H9 (cell line): ENCODE data around the gene CACNA1I. TPM values are rescaled to one million over a fixed set of nuclear protein-coding genes. Genes with fewer than 3 reads are reported as not detected.

Experiments used
- DNase-seq: peaks from one replicate; pipeline ENCODE4 v3.0.0-alpha.2; 2017
- H2AFZ ChIP-seq: one replicate; pipeline ENCODE4 v1.6.1; 2013; ENCODE audit warnings: mild to moderate bottlenecking, low read length, control low read depth, moderate library complexity
- H2AK5ac ChIP-seq: 2 replicates; pipeline ENCODE4 v1.6.1; 2013; ENCODE audit warnings: low read length, control low read depth, mixed read lengths; ENCODE audit not compliant: insufficient read length
- H2BK120ac ChIP-seq: one replicate; pipeline ENCODE4 v1.6.1; 2013; ENCODE audit warnings: low read depth, mild to moderate bottlenecking, low read length, control low read depth, inconsistent platforms; ENCODE audit not compliant: poor library complexity, severe bottlenecking
- H2BK12ac ChIP-seq: 2 replicates; pipeline ENCODE4 v1.6.1; 2013; ENCODE audit warnings: low read length, control low read depth, mixed read lengths, low read depth; ENCODE audit not compliant: insufficient read length
- H2BK15ac ChIP-seq: 2 replicates; pipeline ENCODE4 v1.6.1; 2013; ENCODE audit warnings: low read depth, low read length, control low read depth
- H2BK20ac ChIP-seq: one replicate; pipeline ENCODE4 v1.6.1; 2013; ENCODE audit warnings: low read depth, mild to moderate bottlenecking, low read length, control low read depth, inconsistent platforms; ENCODE audit not compliant: poor library complexity, severe bottlenecking
- H2BK5ac ChIP-seq: 2 replicates; pipeline ENCODE4 v1.6.1; 2013; ENCODE audit warnings: low read length, control low read depth, mixed read lengths; ENCODE audit not compliant: insufficient read length
- H3K14ac ChIP-seq: 2 replicates; pipeline ENCODE4 v1.6.1; 2013; ENCODE audit warnings: low read length, control low read depth; ENCODE audit not compliant: insufficient read depth
- H3K18ac ChIP-seq: 2 replicates; pipeline ENCODE4 v1.6.1; 2013; ENCODE audit warnings: low read depth, mild to moderate bottlenecking, mixed read lengths, low read length, control low read depth; ENCODE audit not compliant: insufficient read length
- H3K23ac ChIP-seq: 2 replicates; pipeline ENCODE4 v1.6.1; 2013; ENCODE audit warnings: low read length, control low read depth, mixed read lengths, low read depth; ENCODE audit not compliant: insufficient read length
- H3K23me2 ChIP-seq: 2 replicates; pipeline ENCODE4 v1.6.1; 2013; ENCODE audit warnings: low read depth, mild to moderate bottlenecking, mixed read lengths, low read length, control low read depth; ENCODE audit not compliant: insufficient read length, poor library complexity, severe bottlenecking
- H3K27ac ChIP-seq: 2 replicates; pipeline ENCODE4 v1.5.1; 2013; ENCODE audit warnings: low read length, control low read depth, mixed read lengths, low read depth; ENCODE audit not compliant: insufficient read length
- H3K27me3 ChIP-seq: 2 replicates; pipeline ENCODE4 v1.6.1; 2013; ENCODE audit warnings: low read length, control low read depth, inconsistent platforms; ENCODE audit not compliant: insufficient read depth
- H3K4ac ChIP-seq: 2 replicates; pipeline ENCODE4 v1.6.1; 2013; ENCODE audit warnings: low read depth, mild to moderate bottlenecking, control low read depth, inconsistent platforms, low read length, moderate library complexity
- H3K4me1 ChIP-seq: 2 replicates; pipeline ENCODE4 v1.6.1; 2013; ENCODE audit warnings: low read length, control low read depth, inconsistent platforms; ENCODE audit not compliant: insufficient read depth
- H3K4me2 ChIP-seq: 2 replicates; pipeline ENCODE4 v1.6.1; 2013; ENCODE audit warnings: low read length, control low read depth, mixed read lengths; ENCODE audit not compliant: insufficient read length, insufficient read depth
- H3K56ac ChIP-seq: 2 replicates; pipeline ENCODE4 v1.6.1; 2013; ENCODE audit warnings: low read depth, mild to moderate bottlenecking, mixed read lengths, low read length, control low read depth; ENCODE audit not compliant: insufficient read length
- H3K79me1 ChIP-seq: 2 replicates; pipeline ENCODE4 v1.6.1; 2013; ENCODE audit warnings: low read depth, mild to moderate bottlenecking, moderate library complexity, low read length, control low read depth, inconsistent platforms; ENCODE audit not compliant: insufficient read depth, poor library complexity, severe bottlenecking
- H3K79me2 ChIP-seq: 2 replicates; pipeline ENCODE4 v1.6.1; 2013; ENCODE audit warnings: low read length, control low read depth, inconsistent platforms; ENCODE audit not compliant: insufficient read depth
- H3K9ac ChIP-seq: 2 replicates; pipeline ENCODE4 v1.6.1; 2013; ENCODE audit warnings: low read length, control low read depth, mixed read lengths; ENCODE audit not compliant: insufficient read length; ENCODE audit errors: extremely low read depth
- H3K9me3 ChIP-seq: one replicate; pipeline ENCODE4 v1.6.1; 2013; ENCODE audit warnings: low read depth, low read length, inconsistent platforms; ENCODE audit not compliant: control insufficient read depth
- H3T11ph ChIP-seq: one replicate; pipeline ENCODE4 v1.6.1; 2013; ENCODE audit warnings: mild to moderate bottlenecking, low read length, control low read depth, inconsistent platforms
- H4K20me1 ChIP-seq: one replicate; pipeline ENCODE4 v1.6.1; 2013; ENCODE audit not compliant: control insufficient read depth, insufficient read length, insufficient read depth
- H4K5ac ChIP-seq: 2 replicates; pipeline ENCODE4 v1.6.1; 2013; ENCODE audit warnings: low read depth, mild to moderate bottlenecking, mixed read lengths, low read length, control low read depth; ENCODE audit not compliant: insufficient read length
- H4K8ac ChIP-seq: replicated peaks from 2 replicates; pipeline ENCODE4 v1.6.1; 2013; ENCODE audit warnings: low read length, control low read depth, mixed read lengths, low read depth; ENCODE audit not compliant: insufficient read length
- H4K91ac ChIP-seq: 2 replicates; pipeline ENCODE4 v1.6.1; 2013; ENCODE audit warnings: low read depth, mild to moderate bottlenecking, moderate library complexity, mixed read lengths, low read length, control low read depth; ENCODE audit not compliant: insufficient read length
- H3K27ac Mint-ChIP-seq, 3 experiments: 2 replicates in 2 of 3; 3 replicates in 1 of 3; pipeline ENCODE4 v1.8.0; 2020 to 2021; ENCODE audit warnings: mixed read lengths in 3 of 3, mild to moderate bottlenecking in 1 of 3, moderate library complexity in 1 of 3
- H3K27me3 Mint-ChIP-seq: 2 replicates; pipeline ENCODE4 v1.8.0; 2021; ENCODE audit warnings: low read depth, mild to moderate bottlenecking, moderate library complexity, mixed read lengths
- H3K36me3 Mint-ChIP-seq, 3 experiments: 2 replicates in 2 of 3; 3 replicates in 1 of 3; pipeline ENCODE4 v1.8.0; 2020 to 2021; ENCODE audit warnings: low read depth in 3 of 3, mixed read lengths in 3 of 3; ENCODE audit not compliant: insufficient read depth in 1 of 3
- H3K4me1 Mint-ChIP-seq, 2 experiments: 2 replicates each; pipeline ENCODE4 v1.8.0; 2020; ENCODE audit warnings: mixed read lengths in 2 of 2
- H3K4me3 Mint-ChIP-seq, 2 experiments: 2 replicates in 1 of 2; 3 replicates in 1 of 2; pipeline ENCODE4 v1.8.0; 2020 to 2021; ENCODE audit warnings: mild to moderate bottlenecking in 2 of 2, mixed read lengths in 2 of 2, moderate library complexity in 1 of 2
- H3K9me3 Mint-ChIP-seq, 2 experiments: 2 replicates in 1 of 2; 3 replicates in 1 of 2; pipeline ENCODE4 v1.8.0; 2020; ENCODE audit warnings: mild to moderate bottlenecking in 2 of 2, mixed read lengths in 2 of 2, moderate library complexity in 1 of 2
- CTCF ChIP-seq: fragments of 200-600 bp; sonication (generic); conservative IDR thresholded peaks from 3 replicates; pipeline ENCODE4 v1.8.0; 2021; ENCODE audit warnings: antibody characterized with exemption, mild to moderate bottlenecking
- WGBS: extraction: QIAGEN DNeasy Blood & Tissue Kit; methylation state at CpG from one replicate; pipeline ENCODE4 v1.1.7; 2013; ENCODE audit warnings: missing lambda C conversion rate, low lambda C conversion rate, mixed read lengths; ENCODE audit not compliant: insufficient read length; ENCODE audit errors: extremely low coverage; 5-methylcytosine and 5-hydroxymethylcytosine counted together
- total RNA-seq: library from RNA; stranded (reverse); gene quantifications from 2 replicates; pipeline ENCODE4 v1.2.1, GENCODE V29; 2021

Gene CACNA1I
- total RNA-seq, 1 experiment from 2014 or later = 0.50 TPM

DNA sequence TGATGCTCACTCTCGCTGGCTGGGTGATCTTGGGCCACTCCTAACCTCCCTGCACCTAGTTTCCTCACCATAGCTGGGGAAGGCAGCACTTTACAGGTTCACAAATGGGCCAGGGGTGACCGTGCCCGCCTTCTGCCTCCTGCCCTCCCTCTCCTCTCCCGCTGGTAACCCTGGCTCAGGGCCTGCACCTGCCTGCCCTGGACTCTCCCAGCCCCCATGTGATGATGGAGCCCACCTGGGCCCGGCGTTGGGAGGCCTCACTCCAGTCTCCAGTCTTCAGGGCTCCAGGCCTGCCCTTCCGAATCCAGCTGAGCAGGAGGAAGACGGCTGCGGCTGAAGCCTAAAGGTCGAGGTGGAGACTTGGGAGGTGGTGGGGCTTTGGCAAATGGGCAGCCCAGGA lies 152.9 kb downstream of the CACNA1I start:
- Histone ChIP-seq H3K23ac (no peak overlapping the region), H3K56ac (no peak overlapping the region), H4K91ac (no peak overlapping the region), H3K27me3 (no peaks in the 10 kb centered on the region), H3K9ac (no peak overlapping the region), H3K14ac (no peak overlapping the region), H3K79me2 (no peaks in the 10 kb centered on the region), H4K5ac (no peak overlapping the region), H4K20me1 (no peaks in the 10 kb centered on the region), H2BK15ac (no peak overlapping the region), H3T11ph (no peak overlapping the region), H3K4me2 (no peak overlapping the region), H3K4ac (no peak overlapping the region), H3K27ac (no peak overlapping the region), H4K8ac (no peak overlapping the region), H2BK5ac (no peak overlapping the region), H3K4me1 (no peaks in the 10 kb centered on the region), H2BK12ac (no peak overlapping the region), H3K9me3 (no peaks in the 10 kb centered on the region), H3K18ac (no peak overlapping the region), H2BK20ac (no peak overlapping the region), H3K79me1 (no peaks in the 10 kb centered on the region), H2AK5ac (no peak overlapping the region), H2AFZ (no peak overlapping the region), H3K23me2 (no peaks in the 10 kb centered on the region), H2BK120ac (no peak overlapping the region)
- peaks cover 17 to 26% of the 10 kb centered on the region in 2 experiments for H3K4me1 Mint-ChIP-seq
- TF ChIP-seq CTCF = no peak
- no CpG with 5 or more reads among the region's 10 CpGs for WGBS
- H3K36me3 Mint-ChIP-seq = no peaks in the 10 kb centered on the region
- no peak for DNase-seq
- H3K27me3 Mint-ChIP-seq = peaks cover 18% of the 10 kb centered on the region
- no peaks in the 10 kb centered on the region for H3K9me3 Mint-ChIP-seq
- peak overlapping the region in 1 of 2 experiments; percentile 23; a peak in 1 of 5 replicates for H3K4me3 Mint-ChIP-seq
- no peak overlapping the region for H3K27ac Mint-ChIP-seq
